Peyer's patch (tissue), 4 donors: ENCODE results near the gene RBM23. TPM values are rescaled to one million over a fixed set of nuclear protein-coding genes. Genes with fewer than 3 reads are reported as not detected.
"Not testable (repeated sequence)": the region's sequence is repeated elsewhere in the genome, so short reads cannot be mapped to it uniquely, and the experiment has no call there.

Experiments used
- DNase-seq, 3 donors: peaks; one replicate each; pipeline ENCODE4 v3.0.0-alpha.2; 2017 to 2019
- H3K27ac ChIP-seq, 4 donors: fragments of 200-600 bp; sonication (generic); one replicate each; pipeline ENCODE4 v1.5.1; 2016 to 2019
- H3K27me3 ChIP-seq, 2 donors: fragments of 200-600 bp; sonication (generic); one replicate each; pipeline ENCODE4 v1.5.1; 2019
- H3K36me3 ChIP-seq, 3 donors: fragments of 200-600 bp; sonication (generic); one replicate each; pipeline ENCODE4 v1.5.1; 2016 to 2019
- H3K4me1 ChIP-seq, 4 donors: fragments of 200-600 bp; sonication (generic); one replicate each; pipeline ENCODE4 v1.5.1; 2016 to 2019
- H3K4me3 ChIP-seq, 4 donors: fragments of 200-600 bp; sonication (generic); 1 replicate in 3 of 4; 2 replicates in 1 of 4; pipeline ENCODE4 v1.5.1; 2016 to 2019; ENCODE audit warnings: mild to moderate bottlenecking in 1 of 4
- H3K9me3 ChIP-seq, 4 donors: fragments of 200-600 bp; sonication (generic); one replicate each; pipeline ENCODE4 v1.5.1; 2016 to 2019; ENCODE audit warnings: mild to moderate bottlenecking in 1 of 4
- POLR2A ChIP-seq, 2 donors: fragments of 450-650 bp; IDR thresholded peaks; one replicate each; pipeline ENCODE4 v1.5.1; 2017; ENCODE audit warnings: antibody characterized with exemption in 2 of 2, mild to moderate bottlenecking in 2 of 2, moderate library complexity in 2 of 2
- total RNA-seq, 4 donors: library from RNA; depleted of rRNA; stranded (reverse); fragments of >200 nt; gene quantifications; one replicate each; pipeline ENCODE4 v1.1.0, GENCODE V29; 2016
- TF ChIP-seq, protein P1 (sequence below), 6 experiments: fragments of 450-650 bp in 4 of 6; fragments of 200-600 bp in 2 of 6; sonication (generic) in 1 of 6; IDR thresholded peaks; one replicate each; pipeline ENCODE4 v1.5.1; 2017 to 2019; ENCODE audit warnings: antibody characterized with exemption in 6 of 6, mild to moderate bottlenecking in 3 of 6, moderate library complexity in 1 of 6

RBM23 gene
- total RNA-seq, 4 donors from 2014 or later: 84.4 to 155 (median 116) TPM

DNA sequence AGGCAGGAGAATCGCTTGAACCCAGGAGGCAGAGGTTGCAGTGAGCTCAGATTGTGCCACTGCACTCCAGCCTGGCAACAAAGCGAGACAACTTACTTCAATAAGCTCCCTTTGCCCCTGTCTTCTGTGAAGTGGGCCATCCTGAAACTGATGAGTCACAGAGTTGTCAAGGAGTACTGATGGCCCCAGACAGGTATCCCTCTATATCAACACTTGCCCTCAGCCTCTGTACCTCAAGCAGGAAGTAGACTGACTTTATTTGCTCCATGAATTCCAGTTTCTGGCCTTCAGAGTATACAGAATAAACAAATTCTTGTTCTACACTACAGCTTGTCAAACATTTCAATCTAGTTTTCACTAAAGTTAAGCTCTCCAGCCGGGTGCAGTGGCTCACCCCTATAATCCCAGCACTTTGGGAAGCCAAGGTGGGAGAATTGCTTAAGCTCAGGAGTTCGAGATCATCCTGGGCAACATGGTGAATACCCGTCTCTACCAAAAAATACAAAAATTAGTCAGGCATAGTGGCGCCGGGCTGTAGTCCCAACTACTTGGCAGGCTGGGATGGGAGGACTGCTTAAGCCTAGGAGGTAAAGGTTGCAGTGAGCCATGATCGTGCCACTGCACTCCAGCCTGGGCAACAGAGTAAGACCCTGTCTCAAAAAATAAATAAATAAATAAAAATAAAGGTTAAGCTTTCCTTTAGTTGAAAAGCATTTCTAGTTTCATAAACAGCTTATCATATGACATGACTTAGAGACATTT, 63.8 kb downstream of the RBM23 start:
- Histone ChIP-seq H3K36me3 (no peaks in the 10 kb centered on the region), H3K4me3 (no peak overlapping the region), H3K27ac (no peak overlapping the region), H3K4me1 (peaks cover 0 to 24% (median 4%) of the 10 kb centered on the region in 4 donors), H3K27me3 (no peaks in the 10 kb centered on the region), H3K9me3 (no peaks in the 10 kb centered on the region)
- TF ChIP-seq POLR2A (IDR thresholded peaks at IDR 0.05): no peak
- TF ChIP-seq, protein P1, sequence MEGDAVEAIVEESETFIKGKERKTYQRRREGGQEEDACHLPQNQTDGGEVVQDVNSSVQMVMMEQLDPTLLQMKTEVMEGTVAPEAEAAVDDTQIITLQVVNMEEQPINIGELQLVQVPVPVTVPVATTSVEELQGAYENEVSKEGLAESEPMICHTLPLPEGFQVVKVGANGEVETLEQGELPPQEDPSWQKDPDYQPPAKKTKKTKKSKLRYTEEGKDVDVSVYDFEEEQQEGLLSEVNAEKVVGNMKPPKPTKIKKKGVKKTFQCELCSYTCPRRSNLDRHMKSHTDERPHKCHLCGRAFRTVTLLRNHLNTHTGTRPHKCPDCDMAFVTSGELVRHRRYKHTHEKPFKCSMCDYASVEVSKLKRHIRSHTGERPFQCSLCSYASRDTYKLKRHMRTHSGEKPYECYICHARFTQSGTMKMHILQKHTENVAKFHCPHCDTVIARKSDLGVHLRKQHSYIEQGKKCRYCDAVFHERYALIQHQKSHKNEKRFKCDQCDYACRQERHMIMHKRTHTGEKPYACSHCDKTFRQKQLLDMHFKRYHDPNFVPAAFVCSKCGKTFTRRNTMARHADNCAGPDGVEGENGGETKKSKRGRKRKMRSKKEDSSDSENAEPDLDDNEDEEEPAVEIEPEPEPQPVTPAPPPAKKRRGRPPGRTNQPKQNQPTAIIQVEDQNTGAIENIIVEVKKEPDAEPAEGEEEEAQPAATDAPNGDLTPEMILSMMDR (IDR thresholded peaks at IDR 0.05): no peak
- no peak for DNase-seq

DNA sequence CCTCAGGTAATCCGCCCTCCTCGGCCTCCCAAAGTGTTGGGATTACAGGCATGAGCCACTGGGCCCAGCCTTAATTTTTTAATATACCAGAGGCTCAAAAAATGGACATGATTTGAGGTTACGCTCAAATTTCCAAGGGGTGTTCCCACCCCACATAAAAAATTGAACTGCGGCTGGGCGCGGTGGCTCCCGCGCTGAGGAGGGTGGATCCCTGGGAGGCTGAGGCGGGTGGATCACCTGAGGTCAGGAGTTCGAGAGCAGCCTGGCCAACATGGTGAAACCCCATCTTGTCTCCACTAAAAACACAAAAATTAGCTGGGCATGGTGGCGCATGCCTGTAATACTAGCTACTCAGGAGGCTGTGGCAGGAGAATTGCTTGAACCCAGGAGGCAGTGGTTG, 64.7 kb downstream of the RBM23 start:
- H3K27me3 ChIP-seq, H3K4me3 ChIP-seq, H3K27ac ChIP-seq, H3K36me3 ChIP-seq, H3K9me3 ChIP-seq, DNase-seq: not testable (repeated sequence)
- H3K4me1 ChIP-seq: peaks cover 0 to 32% (median 4%) of the 10 kb centered on the region in 4 donors

DNA sequence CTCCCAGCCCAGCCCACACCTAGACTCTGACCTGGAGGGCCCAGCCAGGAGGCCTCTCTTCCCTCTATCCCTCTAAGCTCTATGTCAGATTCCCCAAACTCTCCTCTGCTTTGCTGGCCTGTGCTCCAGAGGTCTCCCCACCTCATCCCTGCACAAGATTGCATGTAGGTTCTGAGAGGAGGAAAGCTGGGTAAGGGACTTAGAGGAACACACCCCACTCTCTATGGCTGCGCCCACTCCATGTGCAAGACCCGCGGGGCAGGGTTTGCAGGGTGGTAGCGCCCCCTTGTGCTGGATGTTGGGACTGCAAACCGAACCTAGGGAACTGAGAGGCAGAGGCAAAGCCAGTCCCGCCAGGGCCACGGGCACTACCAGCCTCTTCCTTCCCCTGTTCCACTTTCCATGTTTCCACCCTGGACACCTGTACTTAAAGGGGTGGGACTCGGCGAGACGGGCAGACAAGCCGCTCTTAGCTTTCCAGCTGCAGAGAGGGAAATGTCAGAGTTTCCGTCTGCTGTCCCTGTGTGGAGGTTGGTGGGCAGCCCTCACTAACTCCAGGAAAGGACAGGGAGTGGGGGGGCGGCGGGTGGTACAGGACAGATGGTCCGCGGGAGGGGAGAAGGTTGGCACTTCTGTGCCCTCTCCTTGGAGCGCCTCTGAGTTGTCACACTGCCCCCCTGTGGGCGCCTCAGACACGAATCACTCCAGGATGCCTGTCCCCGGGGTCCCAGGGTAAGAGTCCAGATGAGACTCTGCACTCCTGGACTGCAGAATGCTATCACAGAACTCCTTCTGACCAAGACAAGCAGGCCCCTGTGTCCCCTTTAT, 65.8 kb downstream of the RBM23 start:
- H3K4me1 ChIP-seq: peaks cover 0 to 37% (median 4%) of the 10 kb centered on the region in 4 donors
- no peak for TF ChIP-seq POLR2A (IDR thresholded peaks at IDR 0.05)
- TF ChIP-seq, protein P1 (IDR thresholded peaks at IDR 0.05): peak; percentile 88 to 98 (median 98)

DNA sequence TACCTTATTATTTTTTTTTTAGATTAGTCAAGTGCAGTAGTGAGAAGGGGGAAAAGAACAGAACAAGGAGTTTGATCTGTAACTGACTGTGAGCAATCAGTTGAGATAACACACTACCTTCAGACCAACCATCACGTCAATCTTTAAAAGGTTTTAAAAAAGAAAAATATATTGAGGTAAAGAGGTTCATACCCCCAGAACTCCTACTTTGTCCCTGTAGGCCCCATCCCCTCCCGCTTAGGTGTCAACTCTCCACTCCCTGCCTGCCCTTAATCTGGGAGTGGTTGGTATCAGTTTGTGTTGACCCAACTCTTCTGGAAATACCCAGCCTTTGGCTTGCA, 66.4 kb downstream of the RBM23 start:
- peak in 1 of 3 donors; percentile 60 for DNase-seq
- Histone ChIP-seq H3K4me1 (peaks cover 0 to 43% (median 4%) of the 10 kb centered on the region in 4 donors), H3K27me3 (no peaks in the 10 kb centered on the region), H3K36me3 (no peaks in the 10 kb centered on the region), H3K9me3 (no peaks in the 10 kb centered on the region), H3K4me3 (peak overlapping the region in 1 of 4 donors; percentile 58), H3K27ac (peak overlapping the region; percentile 57 to 87 (median 75))
- TF ChIP-seq, protein P1 (IDR thresholded peaks at IDR 0.05): no peak
- no peak for TF ChIP-seq POLR2A (IDR thresholded peaks at IDR 0.05)

More for the DNA sequence above, 65.8 kb downstream of the RBM23 start:
- Histone ChIP-seq H3K4me3 (peak overlapping the region; percentile 30 to 58 (median 51)), H3K27ac (peak overlapping the region; percentile 57 to 87 (median 75)), H3K27me3 (no peaks in the 10 kb centered on the region), H3K36me3 (no peaks in the 10 kb centered on the region), H3K9me3 (no peaks in the 10 kb centered on the region)
- peak; percentile 94 to 97 (median 96) for DNase-seq

DNA sequence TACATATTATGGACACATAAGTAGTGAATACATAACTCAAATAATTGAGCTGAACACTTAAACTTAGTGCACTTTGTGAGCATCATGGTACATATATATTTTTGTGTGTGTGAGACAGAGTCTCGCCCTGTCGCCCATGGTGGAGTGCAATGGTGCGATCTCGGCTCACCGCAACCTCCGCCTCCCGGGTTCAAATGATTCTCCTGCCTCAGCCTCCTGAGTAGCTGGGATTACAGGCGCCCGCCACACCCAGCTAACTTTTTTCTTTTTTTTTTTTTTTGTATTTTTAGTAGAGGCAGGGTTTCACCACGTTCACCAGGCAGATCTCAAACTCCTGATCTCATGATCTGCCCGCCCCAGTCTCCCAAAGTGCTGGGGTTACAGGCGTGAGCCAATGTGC, 66.8 kb downstream of the RBM23 start:
- not testable (repeated sequence) for H3K4me3 ChIP-seq, DNase-seq, H3K27me3 ChIP-seq, H3K36me3 ChIP-seq, H3K9me3 ChIP-seq
- Histone ChIP-seq H3K4me1 (peaks cover 0 to 47% (median 5%) of the 10 kb centered on the region in 4 donors), H3K27ac (peak overlapping the region in 3 of 4 donors; percentile 67 to 88 (median 87))

DNA sequence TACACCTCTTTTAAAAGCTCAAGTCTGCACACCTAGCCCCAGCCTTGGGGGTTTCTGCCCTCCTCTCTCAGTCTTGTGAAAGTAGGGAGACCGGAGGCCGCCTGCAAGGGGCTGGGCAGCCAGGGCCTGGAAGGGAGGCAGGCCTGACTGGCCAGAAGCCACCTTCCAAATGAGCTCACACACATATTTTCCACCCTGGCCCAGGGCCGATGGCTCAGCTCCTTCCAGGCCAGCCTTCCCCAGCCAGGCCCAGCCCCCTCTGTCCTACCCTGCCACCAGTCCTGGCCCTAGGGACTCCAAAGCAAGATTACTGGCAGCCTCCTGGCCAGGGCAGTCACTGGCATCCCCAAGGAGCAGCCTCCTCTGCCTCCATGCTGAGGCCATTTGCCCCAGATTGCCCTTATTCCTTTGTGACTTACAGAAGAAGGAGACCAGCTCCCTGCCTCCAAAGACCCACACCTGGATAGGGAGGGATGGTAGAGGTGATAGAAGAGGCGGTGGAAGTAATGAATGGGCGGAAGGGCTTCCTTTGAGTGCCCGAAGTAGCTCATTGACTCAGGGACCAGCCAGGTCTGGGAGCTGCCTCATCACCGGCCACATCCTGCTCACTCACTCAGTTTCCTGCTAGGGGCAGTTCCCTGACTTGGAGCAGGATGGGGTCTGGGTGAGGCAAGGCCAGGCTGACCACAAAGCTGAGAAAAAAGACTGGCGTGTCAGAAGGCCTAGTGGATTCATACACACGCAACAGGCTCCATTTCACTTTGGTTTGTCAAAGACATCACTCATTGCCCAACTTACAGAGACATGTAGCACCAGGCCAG, 67.8 kb downstream of the RBM23 start:
- Histone ChIP-seq H3K36me3 (peaks cover 0 to 4% (median 0%) of the 10 kb centered on the region in 3 donors), H3K27me3 (no peaks in the 10 kb centered on the region), H3K27ac (peak overlapping the region; percentile 63 to 88 (median 76)), H3K9me3 (no peaks in the 10 kb centered on the region), H3K4me3 (no peak overlapping the region), H3K4me1 (peaks cover 0 to 57% (median 7%) of the 10 kb centered on the region in 4 donors)
- TF ChIP-seq POLR2A (IDR thresholded peaks at IDR 0.05): no peak
- TF ChIP-seq, protein P1 (IDR thresholded peaks at IDR 0.05): no peak
- DNase-seq: peak in 1 of 3 donors; percentile 82
